Panc1 (cell line): ENCODE data around the gene ADPRHL1. TPM values are rescaled to one million over a fixed set of nuclear protein-coding genes. Genes with fewer than 3 reads are reported as not detected.
A peak's percentile ranks its signal among the peaks of the same experiment; 100 is the strongest.

Experiments
- ATAC-seq: fragments of 200-7000 bp; cut with Tn5 transposase; 2 replicates; pipeline ENCODE4 v1.9.1; 2020; ENCODE audit warnings: mild to moderate bottlenecking, moderate library complexity
- BruUV-seq: library from RNA; stranded (reverse); fragments of 400-500 nt; replicated peaks from 2 replicates; lab custom pipeline; 2021; lab: Mats Ljungman, UMichigan
- CTCF ChIA-PET: fragments of 300-600 bp; sonication (Branson Sonifier 250); formaldehyde crosslinking; loops from one replicate; lab custom pipeline; 2022; ENCODE audit warnings: antibody characterized with exemption; lab: Charles Lee
- POLR2A ChIA-PET: fragments of 300-600 bp; sonication (Branson Sonifier 250); formaldehyde crosslinking; loops from one replicate; lab custom pipeline; 2022; ENCODE audit warnings: antibody characterized with exemption; lab: Charles Lee
- DNase-seq: peaks from one replicate; pipeline ENCODE4 v3.0.0-alpha.2; 2010; ENCODE audit warnings: low read depth, low spot score
- H3K27ac ChIP-seq: 2 replicates; pipeline ENCODE4 v1.5.1; 2011; ENCODE audit warnings: mild to moderate bottlenecking, low read length, inconsistent platforms
- H3K27me3 ChIP-seq: fragments of 200-500 bp; sonication (Bioruptor generic); 2 replicates; pipeline ENCODE4 v1.6.0; 2014; ENCODE audit warnings: low read length, inconsistent platforms; ENCODE audit not compliant: control insufficient read depth, insufficient read depth
- H3K36me3 ChIP-seq: fragments of 200-500 bp; sonication (Bioruptor generic); 2 replicates; pipeline ENCODE4 v1.5.1; 2014; ENCODE audit warnings: inconsistent platforms, mild to moderate bottlenecking, low read length, moderate library complexity; ENCODE audit not compliant: control insufficient read depth, insufficient read depth
- H3K4me1 ChIP-seq: 2 replicates; pipeline ENCODE4 v1.5.1; 2011; ENCODE audit warnings: inconsistent platforms, mild to moderate bottlenecking, low read length, moderate library complexity; ENCODE audit not compliant: control insufficient read depth, insufficient read depth
- H3K4me3 ChIP-seq, 2 experiments: 2 replicates each; pipeline ENCODE4 v1.5.1; 2011 to 2012; ENCODE audit warnings: low read depth in 2 of 2, low read length in 2 of 2, mild to moderate bottlenecking in 2 of 2, inconsistent platforms in 1 of 2, moderate library complexity in 1 of 2
- H3K9me3 ChIP-seq: fragments of 200-500 bp; sonication (Bioruptor generic); 2 replicates; pipeline ENCODE4 v1.5.1; 2014; ENCODE audit warnings: low read depth, mild to moderate bottlenecking, inconsistent platforms, low read length, moderate library complexity; ENCODE audit not compliant: control insufficient read depth, insufficient read depth
- CTCF ChIP-seq: fragments of 450-650 bp; IDR thresholded peaks from 2 replicates; pipeline ENCODE4 v1.5.1; 2017; ENCODE audit warnings: mild to moderate bottlenecking
- POLR2AphosphoS5 ChIP-seq: IDR thresholded peaks from 2 replicates; pipeline ENCODE4 v1.6.1; 2012; ENCODE audit warnings: mild to moderate bottlenecking, low read depth, low read length, moderate library complexity
- REST ChIP-seq, 2 experiments: IDR thresholded peaks; 2 replicates each; pipeline ENCODE4 v1.6.1; 2011 to 2012; ENCODE audit warnings: low read depth in 2 of 2, control low read depth in 1 of 2, low read length in 1 of 2, mild to moderate bottlenecking in 1 of 2, moderate library complexity in 1 of 2; ENCODE audit not compliant: insufficient read depth in 1 of 2
- SIN3A ChIP-seq: IDR thresholded peaks from 2 replicates; pipeline ENCODE4 v1.6.1; 2012; ENCODE audit warnings: low read depth, mild to moderate bottlenecking, low read length, moderate library complexity, borderline replicate concordance; ENCODE audit not compliant: insufficient read depth
- TCF7L2 ChIP-seq: IDR thresholded peaks from 2 replicates; pipeline ENCODE4 v1.6.1; 2011; ENCODE audit warnings: mild to moderate bottlenecking, low read depth, low read length, inconsistent platforms
- in situ Hi-C: cut with HindIII; loops from 2 replicates; pipeline ENCODE4 v1.10.0; 2016; ENCODE audit warnings: low sequenced_read_pairs, low pct_unique_long_range_greater_than_20kb
- intact Hi-C: fragments of 100-400 bp; cut with micrococcal nuclease; formaldehyde crosslinking; loops from one replicate; pipeline ENCODE4 v1.10.0; 2022; ENCODE audit not compliant: unreplicated experiment
- total RNA-seq: library from RNA; stranded (reverse); gene quantifications from one replicate; pipeline ENCODE4 v1.2.1, GENCODE V29; 2021; ENCODE audit not compliant: unreplicated experiment

ADPRHL1 gene
- total RNA-seq, 1 experiment from 2014 or later: 4.8 TPM

DNA sequence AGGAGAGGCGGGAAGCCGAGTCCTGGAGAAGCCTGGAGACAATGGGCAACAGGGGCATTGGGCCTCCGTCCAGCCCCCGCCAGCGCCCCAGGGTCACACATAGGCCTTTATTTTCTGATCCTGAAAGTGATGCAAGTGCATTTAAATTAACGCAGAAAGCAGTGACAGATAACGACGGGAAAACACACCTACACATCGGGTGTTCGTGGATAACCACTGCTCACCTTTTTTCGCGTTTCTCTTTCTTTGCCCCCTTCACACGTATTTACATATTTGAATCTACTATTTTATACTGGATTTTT, 59.0 kb downstream of the ADPRHL1 start:
- in situ Hi-C loops: no loop called here
- Histone ChIP-seq H3K27me3 (no peaks in the 10 kb centered on the region), H3K36me3 (no peaks in the 10 kb centered on the region), H3K4me3 (peak overlapping the region; percentile 10 to 56; a peak in 2 of 4 replicates), H3K4me1 (no peaks in the 10 kb centered on the region; the same call in 1 of the 2 replicates), H3K9me3 (no peaks in the 10 kb centered on the region), H3K27ac (no peak overlapping the region)
- no TSS peak for BruUV-seq
- no peak for TF ChIP-seq SIN3A
- no peak for TF ChIP-seq TCF7L2
- no peak for TF ChIP-seq REST (IDR thresholded peaks at IDR 0.05; ENCODE audit: insufficient read depth in 1 of 2, low read depth in 2 of 2, low read length in 1 of 2)
- no peak; the same call in 1 of the 2 replicates for TF ChIP-seq CTCF
- no peak for TF ChIP-seq POLR2AphosphoS5
- ChIA-PET POLR2A (no interaction called here), CTCF (interaction anchor here (0.7 kb wide), 1 partner anchor 360 kb away, joined by 3 read pairs; no protein-coding TSS in a partner anchor)
- intact Hi-C loops: loop anchor here (10.0 kb wide), 1 partner anchor 449 kb away; no protein-coding TSS in a partner anchor
- DNase-seq (no peak), ATAC-seq (no peak)

DNA sequence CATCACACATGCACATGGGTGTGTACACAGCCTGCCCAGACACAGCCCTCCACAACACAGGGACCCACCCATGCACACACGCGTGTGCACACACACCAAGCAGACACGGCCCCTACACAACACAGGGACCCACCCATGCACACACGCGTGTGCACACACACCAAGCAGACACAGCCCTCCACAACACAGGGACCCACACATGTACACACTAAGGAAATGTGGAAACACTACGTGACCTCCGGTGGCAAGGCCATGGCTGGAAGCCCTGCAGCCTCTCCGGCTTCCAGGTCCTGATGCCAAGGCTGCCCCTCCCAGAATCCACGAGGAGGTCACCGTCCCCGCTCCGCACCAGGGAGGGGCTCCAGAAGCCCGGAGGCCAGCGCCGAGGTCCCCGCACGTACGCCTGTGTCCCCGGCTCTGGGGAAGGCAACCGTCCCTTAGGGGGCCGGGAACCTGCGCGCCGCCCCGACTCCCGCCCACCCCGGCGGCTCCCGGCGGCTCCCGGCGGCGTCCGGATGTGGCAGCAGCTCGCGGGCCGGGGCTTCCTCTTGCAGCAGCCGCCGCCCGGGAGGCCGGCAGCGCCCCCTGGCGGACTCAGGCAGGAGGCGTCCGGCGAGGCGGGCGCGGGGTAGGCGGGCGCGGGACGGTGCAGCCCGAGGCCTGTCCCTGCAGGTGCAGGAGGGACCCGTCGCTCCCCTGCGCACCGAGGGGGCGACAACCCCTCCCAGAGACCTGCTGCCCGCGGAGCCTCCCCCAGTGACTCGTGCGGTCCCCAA, 59.5 kb downstream of the ADPRHL1 start:
- ATAC-seq (peak; percentile 98), DNase-seq (no peak)
- CTCF ChIA-PET: no interaction called here
- Histone ChIP-seq H3K4me1 (no peaks in the 10 kb centered on the region; the same call in 1 of the 2 replicates), H3K27me3 (no peaks in the 10 kb centered on the region), H3K4me3 (peak overlapping the region; percentile 56 to 69), H3K27ac (peak overlapping the region; percentile 57), H3K9me3 (no peaks in the 10 kb centered on the region), H3K36me3 (no peaks in the 10 kb centered on the region)
- intact Hi-C loops (loop anchor here (10.0 kb wide), 1 partner anchor 449 kb away; no protein-coding TSS in a partner anchor), in situ Hi-C loops (no loop called here)
- POLR2A ChIA-PET: no interaction called here
- TF ChIP-seq SIN3A: 0 out of 2 replicates have a peak, but pooled peaks have one; percentile 31
- TF ChIP-seq TCF7L2: no peak
- TF ChIP-seq CTCF: peak; percentile 88
- no TSS peak for BruUV-seq
